Activated CD4-positive, CD25-positive, alpha-beta regulatory T cell treated with anti-CD3 and anti-CD28 coated beads, Interleukin-2, amount 50 U/mL, for 24 hours (primary cell): ENCODE data around the gene UROS.

Source experiments
- ATAC-seq, 2 donors: fragments of 150-1000 bp; cut with Tn5 transposase; one replicate each; pipeline ENCODE4 v1.10.0; 2021; ENCODE audit warnings: mild to moderate bottlenecking in 1 of 2, moderate library complexity in 1 of 2

UROS gene

GRCh38 chr10:125785791-125786190, 37.3 kb downstream of the UROS start:
- no peak for ATAC-seq

- ATAC-seq: no peak
Observed at GRCh38 chr10:125783957-125784356, 39.1 kb downstream of the UROS start.

GRCh38 chr10:125783408-125783807, 39.6 kb downstream of the UROS start:
- ATAC-seq: no peak

- no peak for ATAC-seq
Observed at GRCh38 chr10:125782616-125783015, 40.4 kb downstream of the UROS start.

- no peak for ATAC-seq
Observed at GRCh38 chr10:125782054-125782453, 41.0 kb downstream of the UROS start.

- ATAC-seq: no peak
Observed at GRCh38 chr10:125781374-125781773, 41.7 kb downstream of the UROS start.

- no peak for ATAC-seq
Observed at GRCh38 chr10:125779403-125780327, 43.4 kb downstream of the UROS start.

GRCh38 chr10:125778556-125778955, 44.5 kb downstream of the UROS start:
- ATAC-seq: no peak

GRCh38 chr10:125777806-125778205, 45.3 kb downstream of the UROS start:
- no peak for ATAC-seq

GRCh38 chr10:125775491-125776106, 47.5 kb downstream of the UROS start, which contains the start of gene MMP21:
Gene MMP21, minus strand, starts transcription at chr10:125775821. Its CDS starts 0 bp downstream, at chr10:125775821.
- no peak for ATAC-seq

- ATAC-seq: no peak
Observed at GRCh38 chr10:125774581-125775191, 48.4 kb downstream of the UROS start.

- no peak for ATAC-seq
Observed at GRCh38 chr10:125773687-125774543, 49.1 kb downstream of the UROS start.

- ATAC-seq: no peak
Observed at GRCh38 chr10:125772864-125773180, 50.2 kb downstream of the UROS start.

GRCh38 chr10:125772112-125772863, 50.8 kb downstream of the UROS start:
- no peak for ATAC-seq

- no peak for ATAC-seq
Observed at GRCh38 chr10:125770844-125771243, 52.2 kb downstream of the UROS start.

- ATAC-seq: no peak
Observed at GRCh38 chr10:125769175-125769574, 53.9 kb downstream of the UROS start.

- no peak for ATAC-seq
Observed at GRCh38 chr10:125768219-125768855, 54.7 kb downstream of the UROS start.

GRCh38 chr10:125766511-125766910, 56.5 kb downstream of the UROS start:
- ATAC-seq: no peak

GRCh38 chr10:125765835-125766234, 57.2 kb downstream of the UROS start:
- ATAC-seq: no peak

GRCh38 chr10:125762692-125763648, 60.1 kb downstream of the UROS start:
- no peak for ATAC-seq
